T-helper 22 cell (primary cell): ENCODE measurements around the gene SORD.
"Not testable (repeated sequence)": the region's sequence is repeated elsewhere in the genome, so short reads cannot be mapped to it uniquely, and the experiment has no call there.

ENCODE experiments used
- DNase-seq: peaks from one replicate; pipeline ENCODE4 v3.0.0-alpha.2; 2020; ENCODE audit warnings: low read depth

The SORD gene

GRCh38 chr15:45062301-45062700 lies 39.3 kb downstream of the SORD start:
- DNase-seq = not testable (repeated sequence)

- DNase-seq = no peak
Measured at GRCh38 chr15:45064386-45064785, 41.4 kb downstream of the SORD start.

- not testable (repeated sequence) for DNase-seq
Measured at GRCh38 chr15:45069942-45070360, 47.0 kb downstream of the SORD start.

GRCh38 chr15:45073602-45074001 lies 50.6 kb downstream of the SORD start:
- not testable (repeated sequence) for DNase-seq

GRCh38 chr15:45075440-45076320 lies 52.7 kb downstream of the SORD start:
- not testable (repeated sequence) for DNase-seq

GRCh38 chr15:45077391-45077790 lies 54.4 kb downstream of the SORD start:
- DNase-seq = not testable (repeated sequence)

GRCh38 chr15:45079201-45079600 lies 56.2 kb downstream of the SORD start:
- not testable (repeated sequence) for DNase-seq

- DNase-seq = not testable (repeated sequence)
Measured at GRCh38 chr15:45079628-45080246, 56.7 kb downstream of the SORD start.

- DNase-seq = not testable (repeated sequence)
Measured at GRCh38 chr15:45080593-45080992, 57.6 kb downstream of the SORD start.

- DNase-seq = not testable (repeated sequence)
Measured at GRCh38 chr15:45082412-45082811, 59.4 kb downstream of the SORD start.

GRCh38 chr15:45083223-45083622 lies 60.2 kb downstream of the SORD start:
- no peak for DNase-seq

- no peak for DNase-seq
Measured at GRCh38 chr15:45084163-45084562, 61.2 kb downstream of the SORD start.

GRCh38 chr15:45087513-45087912 lies 64.5 kb downstream of the SORD start:
- DNase-seq = no peak

GRCh38 chr15:45088801-45089711 lies 66.1 kb downstream of the SORD start:
- DNase-seq = no peak

- no peak for DNase-seq
Measured at GRCh38 chr15:45089712-45090373, 66.8 kb downstream of the SORD start.

- no peak for DNase-seq
Measured at GRCh38 chr15:45091161-45091560, 68.2 kb downstream of the SORD start.

- no peak for DNase-seq
Measured at GRCh38 chr15:45091576-45091975, 68.6 kb downstream of the SORD start.

- DNase-seq = no peak
Measured at GRCh38 chr15:45093013-45093412, 70.0 kb downstream of the SORD start.

- DNase-seq = no peak
Measured at GRCh38 chr15:45093622-45094357, 70.8 kb downstream of the SORD start.

- DNase-seq = no peak
Measured at GRCh38 chr15:45094358-45094730, 71.3 kb downstream of the SORD start.

GRCh38 chr15:45095661-45096060 lies 72.7 kb downstream of the SORD start:
- no peak for DNase-seq
